CD4-positive, alpha-beta T cell treated with Interleukin-6 at 100 ng/mL for 8 hours (primary cell): ENCODE measurements around the gene RPP25.
"Not testable (repeated sequence)": the region's sequence is repeated elsewhere in the genome, so short reads cannot be mapped to it uniquely, and the experiment has no call there.

Experiments
- DNase-seq: peaks from one replicate; pipeline ENCODE4 v3.0.0-alpha.2; 2020; ENCODE audit warnings: mixed read lengths, low spot score

RPP25 gene

DNA sequence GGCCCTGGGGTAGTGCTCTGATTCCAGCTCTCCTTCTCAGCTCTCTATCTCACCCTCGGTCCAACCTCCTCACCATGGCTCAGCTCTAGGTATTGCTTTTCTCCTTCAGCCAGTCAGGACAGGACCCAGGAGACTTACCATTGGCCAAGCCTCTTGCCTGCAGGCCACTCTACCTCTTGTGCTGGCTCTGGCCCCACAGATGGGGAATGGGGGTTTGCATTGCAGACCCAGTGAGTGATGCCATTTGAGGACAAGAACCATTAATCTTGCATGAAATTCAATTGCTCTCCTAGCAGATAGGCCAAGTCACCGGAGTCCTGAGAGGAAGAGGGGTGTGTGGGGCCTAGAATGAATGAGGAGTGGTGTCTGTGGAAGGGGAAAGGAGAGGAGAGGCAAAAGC lies 6.1 kb upstream of the RPP25 start:
- no peak for DNase-seq

DNA sequence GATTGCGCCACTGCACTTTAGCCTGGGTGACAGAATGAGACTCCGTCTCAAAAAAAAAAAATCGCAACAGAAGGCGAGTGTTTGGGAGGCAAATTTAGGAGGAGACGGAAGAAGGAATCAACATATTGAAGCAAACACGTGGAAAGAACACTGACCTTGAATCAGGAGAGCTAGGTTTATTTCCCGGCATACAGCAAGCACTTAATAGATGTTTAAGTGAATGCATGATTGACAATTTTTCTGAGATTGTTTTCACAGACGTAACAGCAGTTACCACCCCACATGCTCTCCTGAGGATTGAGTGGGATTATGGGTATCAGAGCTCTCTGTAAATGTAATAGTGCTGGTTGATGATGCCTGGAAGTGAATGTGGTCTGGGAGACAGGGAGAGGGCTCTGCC lies 5.6 kb upstream of the RPP25 start:
- DNase-seq = no peak

DNA sequence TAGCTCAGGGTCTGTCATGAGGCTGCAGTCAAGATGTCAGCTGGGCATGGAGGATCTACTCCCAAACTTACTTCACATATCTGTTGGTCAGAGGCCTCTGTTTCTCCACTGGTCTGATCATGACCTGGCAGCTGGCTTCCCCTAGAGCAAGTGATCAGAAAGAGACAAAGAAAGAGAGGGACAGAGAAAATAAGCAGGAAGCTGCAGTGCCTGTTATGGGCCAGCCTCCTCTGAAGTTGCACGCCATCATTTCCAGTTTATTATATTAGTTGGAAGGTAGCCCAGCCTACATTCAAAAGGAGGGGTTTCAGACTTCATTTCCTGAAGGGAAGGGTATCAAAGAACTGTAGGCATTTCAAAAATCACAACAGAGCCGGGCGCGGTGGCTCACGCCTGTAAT lies 5.0 kb upstream of the RPP25 start:
- no peak for DNase-seq

DNA sequence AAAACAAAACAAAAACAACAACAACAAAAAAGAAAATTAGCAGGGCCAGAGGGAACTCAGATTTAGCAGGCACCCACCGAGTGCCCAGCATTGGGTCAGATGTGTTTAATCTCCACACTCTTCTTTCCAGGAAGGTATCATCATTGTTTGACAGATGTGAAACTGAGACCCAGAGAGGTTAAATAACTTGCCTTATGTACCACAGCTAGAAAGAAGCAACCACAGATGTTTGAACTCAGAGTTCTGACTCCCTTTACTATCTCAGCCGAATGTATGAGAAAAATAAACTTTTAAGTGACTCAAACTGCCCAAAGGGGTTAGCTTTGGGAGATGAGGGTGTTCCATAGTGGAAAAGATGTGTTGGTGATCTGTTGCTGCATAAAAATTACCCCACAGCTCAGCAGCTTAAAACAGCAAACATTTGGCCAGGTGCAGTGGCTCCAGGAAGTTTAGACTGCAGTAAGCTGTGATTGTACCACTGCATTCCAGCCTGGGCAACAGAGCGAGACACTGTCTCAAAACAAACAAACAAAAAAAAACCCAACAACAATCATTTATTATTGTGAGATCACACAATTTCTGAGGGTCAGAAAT lies 4.5 kb upstream of the RPP25 start:
- no peak for DNase-seq

DNA sequence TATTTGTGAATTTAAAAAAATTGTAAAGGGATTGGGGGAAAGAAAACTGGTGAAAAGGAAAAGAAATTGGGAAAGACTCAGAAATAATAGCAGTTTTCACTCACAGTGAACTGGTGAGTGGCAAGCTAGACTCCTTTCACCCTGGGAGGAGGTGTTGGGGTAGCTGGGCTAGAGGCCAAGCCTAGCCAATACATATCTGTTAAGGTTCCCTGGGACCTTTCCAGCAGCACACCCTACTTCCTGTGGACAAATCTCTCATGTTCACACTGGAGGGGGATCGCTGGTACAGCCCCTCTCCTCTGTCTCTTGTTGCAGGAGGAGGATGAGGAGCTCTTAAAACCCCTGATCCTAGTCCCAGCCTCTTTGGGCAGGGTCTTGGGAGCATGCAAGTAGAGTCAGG lies 3.7 kb upstream of the RPP25 start:
- DNase-seq = no peak

DNA sequence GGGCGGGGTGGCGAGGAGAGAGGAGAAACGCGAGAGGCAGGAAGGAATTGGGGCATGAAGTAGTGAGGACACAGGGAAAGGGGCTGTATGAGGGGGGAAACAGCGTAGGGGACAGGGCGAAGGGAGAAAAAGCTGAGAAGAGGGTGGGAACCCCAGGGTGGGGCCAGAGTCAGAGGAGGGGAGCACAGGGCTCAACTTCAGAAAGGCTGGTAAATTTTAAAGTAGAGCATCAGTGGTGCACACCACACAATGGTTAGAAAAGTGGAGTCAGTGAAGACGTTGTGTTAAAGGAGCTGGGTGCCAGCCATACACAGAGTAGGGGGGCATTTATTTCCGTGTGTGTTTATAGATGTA lies 3.0 kb upstream of the RPP25 start:
- DNase-seq = no peak

DNA sequence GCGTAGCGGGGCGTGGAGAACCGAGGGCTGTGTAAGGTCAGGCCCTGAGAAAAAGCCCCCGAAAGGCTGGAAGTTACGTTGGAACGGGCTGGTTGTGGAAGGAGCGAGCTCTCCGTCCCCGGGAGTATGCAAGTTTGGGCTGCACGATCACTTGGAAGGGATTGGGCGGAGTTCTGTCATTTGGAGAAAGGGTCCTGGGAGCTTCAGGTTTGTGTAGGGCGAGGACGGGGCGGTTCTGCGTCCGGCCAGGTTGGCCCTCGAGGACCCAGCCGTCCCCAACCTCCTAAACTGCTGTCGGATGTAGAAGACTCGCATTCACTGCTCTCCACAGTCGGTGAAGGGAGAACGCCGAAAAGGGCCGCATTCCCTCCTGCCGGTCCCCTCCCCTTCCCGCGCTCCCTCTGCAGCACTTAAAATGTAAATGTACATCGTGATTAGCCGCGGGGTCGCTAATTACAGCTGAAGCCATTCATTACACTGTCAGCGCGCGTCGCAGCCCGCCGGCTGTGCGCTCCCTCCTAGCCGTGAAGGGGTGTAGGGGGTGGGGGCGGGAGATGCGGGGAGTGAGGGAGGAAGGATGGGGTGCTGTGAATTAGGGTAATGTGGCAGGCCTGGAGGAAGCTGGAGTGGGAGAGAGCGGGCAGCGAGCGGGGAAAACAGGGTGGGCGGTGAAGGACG lies 2.5 kb upstream of the RPP25 start:
- DNase-seq = no peak

DNA sequence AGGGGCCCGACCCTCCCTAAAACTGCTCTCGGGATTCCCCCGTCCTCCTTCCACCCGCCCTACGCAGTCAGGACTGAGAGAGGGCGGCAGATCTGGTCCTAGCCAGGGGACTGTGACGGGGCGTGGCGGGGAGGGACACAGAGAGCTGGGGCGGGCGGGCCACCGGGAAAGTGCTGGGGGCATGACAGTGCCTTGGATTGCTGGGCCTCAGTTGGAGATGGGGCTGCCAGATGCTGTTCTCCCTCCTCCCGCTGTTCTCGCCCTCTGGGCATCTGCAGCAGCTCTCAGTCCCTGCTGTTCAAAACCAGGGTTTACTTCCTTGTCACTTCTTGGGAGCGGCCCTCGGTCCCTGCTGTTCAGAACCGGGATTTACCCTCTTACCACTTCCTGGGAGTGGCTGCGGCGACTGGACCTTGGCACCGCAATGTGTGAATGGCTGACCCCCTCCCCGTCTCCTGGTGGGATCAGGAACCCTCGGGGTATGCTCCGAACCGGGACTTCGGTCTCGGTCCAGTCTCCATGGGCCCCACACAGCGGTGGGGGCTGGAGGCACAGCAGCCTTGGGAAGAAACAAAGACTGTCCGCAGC lies 1.8 kb upstream of the RPP25 start:
- DNase-seq = no peak

DNA sequence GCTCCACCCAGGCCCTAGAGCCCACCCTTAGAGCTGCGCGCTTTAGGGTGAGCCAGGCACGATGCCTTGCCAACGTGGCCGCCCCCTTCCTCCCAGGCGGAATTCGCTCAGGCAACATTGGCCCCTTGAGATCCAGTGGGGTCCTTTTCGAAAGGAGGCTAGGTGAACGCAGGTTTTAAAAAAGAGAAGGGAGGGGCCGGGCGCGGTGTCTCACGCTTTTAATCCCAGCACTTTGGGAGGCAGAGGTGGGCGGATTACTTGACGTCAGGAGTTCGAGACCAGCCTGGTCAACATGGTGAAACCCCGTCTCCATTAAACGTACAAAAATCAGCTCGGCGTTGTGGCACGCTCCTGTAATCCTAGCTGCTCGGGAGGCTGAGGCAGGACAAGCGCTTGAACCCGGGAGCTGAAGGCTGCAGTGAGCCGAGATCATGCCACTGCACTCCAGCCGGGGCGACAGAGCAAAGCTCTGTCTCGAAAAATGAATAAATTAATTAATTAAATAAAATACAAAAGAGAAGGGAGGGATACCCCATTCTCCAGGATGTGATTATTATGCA lies 984 bp upstream of the RPP25 start:
- DNase-seq = no peak

DNA sequence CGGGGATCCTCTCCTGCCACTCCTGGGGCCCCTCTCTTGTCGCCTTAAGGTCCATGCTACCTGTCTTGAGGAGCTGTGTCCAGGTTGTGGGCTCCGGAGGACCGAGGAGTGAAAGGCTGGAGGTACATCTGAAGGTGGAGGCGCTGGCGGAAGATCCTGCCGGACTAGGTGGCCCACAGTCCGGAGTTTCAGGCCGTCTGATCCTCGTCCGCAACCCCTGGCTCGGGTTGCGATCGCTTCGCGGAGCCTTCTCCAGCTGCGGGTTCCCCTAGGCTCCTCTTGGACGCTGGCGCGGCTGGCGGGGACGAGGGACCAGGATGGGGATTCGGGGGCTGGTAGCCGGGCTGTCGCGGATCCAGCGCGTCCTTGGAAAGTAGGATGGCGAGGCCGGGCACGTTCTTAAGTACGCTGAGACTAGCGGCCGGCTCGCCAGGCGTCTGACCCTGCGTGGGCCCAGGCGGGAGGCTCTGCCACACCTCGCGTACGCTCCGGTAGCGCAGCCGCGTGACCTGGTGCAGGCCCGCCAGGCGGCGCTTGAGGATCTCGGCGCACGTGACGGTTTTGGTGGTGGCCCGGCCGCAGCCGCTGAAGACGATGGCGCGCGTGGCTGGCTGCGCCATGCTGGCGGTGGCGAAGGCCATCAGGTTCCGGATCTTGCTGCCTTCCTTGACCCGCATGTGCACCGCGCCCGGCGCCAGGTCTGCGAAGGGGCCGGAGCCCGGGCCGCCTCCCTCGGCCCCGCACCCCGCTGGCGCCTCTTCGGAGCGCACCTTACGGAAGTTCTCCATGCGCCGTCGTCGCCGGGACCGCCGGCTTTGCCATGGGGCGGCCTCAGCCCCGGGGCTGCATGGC lies 550 bp downstream of the RPP25 start:
- DNase-seq = peak; percentile 56

DNA sequence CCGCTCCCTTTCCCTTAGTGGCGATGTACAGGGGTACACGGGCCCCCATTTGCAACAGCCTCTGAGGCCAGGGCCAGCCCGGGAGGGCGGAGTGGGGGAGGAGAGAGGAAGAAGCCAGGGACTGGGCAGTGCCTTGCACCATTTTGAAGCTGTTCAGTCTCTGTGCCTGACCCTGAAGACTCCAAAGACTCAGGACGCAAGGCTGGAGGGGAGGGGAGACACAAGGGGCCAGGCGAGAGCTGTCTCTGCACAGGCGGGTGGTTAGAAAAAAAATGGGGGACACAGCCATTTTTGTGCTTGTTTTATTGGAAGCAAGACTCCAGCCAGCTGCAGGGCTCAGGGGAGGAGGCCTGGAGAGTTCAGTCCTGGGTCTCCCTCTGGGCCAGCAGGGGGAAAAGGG lies 1.6 kb downstream of the RPP25 start:
- DNase-seq = no peak

DNA sequence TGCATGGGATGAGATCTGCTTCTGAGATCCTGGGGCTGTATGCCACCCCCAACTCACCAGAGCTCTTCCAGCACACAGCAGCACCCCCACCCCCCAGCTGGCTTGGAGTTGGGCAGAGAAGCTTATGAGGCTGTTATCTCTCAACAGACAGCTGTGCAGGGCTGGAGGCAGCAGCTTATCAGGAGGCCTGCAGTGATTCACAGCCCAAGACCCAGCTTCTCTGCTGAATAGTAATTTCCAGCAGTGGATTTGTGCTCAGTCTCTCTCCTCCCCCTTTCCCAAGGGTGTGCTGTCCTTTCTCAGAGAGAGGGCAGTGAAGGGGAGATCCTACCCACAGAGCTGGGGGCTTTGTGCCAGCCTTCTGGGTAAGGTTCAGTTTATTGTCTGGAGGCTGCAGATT lies 2.1 kb downstream of the RPP25 start:
- DNase-seq = no peak

DNA sequence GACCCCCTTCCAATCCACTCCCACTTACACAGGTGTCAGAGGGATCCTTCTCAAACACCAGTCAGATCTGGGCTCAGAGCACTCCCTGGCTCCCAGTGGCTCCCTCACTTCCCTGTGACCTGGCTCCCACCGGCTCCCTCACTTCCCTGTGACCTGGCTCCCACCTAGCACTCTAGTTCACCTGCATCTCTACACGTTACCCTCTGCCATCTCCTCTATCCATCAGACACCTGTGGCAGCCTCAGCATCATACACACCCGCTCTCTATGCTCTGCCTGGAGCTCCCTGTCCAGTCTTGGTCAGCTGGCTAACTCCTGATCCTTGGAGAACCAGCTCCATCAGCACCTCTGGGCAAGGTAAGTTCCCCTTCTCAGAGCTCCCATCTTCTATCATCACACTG lies 5.6 kb downstream of the RPP25 start:
- DNase-seq = no peak

DNA sequence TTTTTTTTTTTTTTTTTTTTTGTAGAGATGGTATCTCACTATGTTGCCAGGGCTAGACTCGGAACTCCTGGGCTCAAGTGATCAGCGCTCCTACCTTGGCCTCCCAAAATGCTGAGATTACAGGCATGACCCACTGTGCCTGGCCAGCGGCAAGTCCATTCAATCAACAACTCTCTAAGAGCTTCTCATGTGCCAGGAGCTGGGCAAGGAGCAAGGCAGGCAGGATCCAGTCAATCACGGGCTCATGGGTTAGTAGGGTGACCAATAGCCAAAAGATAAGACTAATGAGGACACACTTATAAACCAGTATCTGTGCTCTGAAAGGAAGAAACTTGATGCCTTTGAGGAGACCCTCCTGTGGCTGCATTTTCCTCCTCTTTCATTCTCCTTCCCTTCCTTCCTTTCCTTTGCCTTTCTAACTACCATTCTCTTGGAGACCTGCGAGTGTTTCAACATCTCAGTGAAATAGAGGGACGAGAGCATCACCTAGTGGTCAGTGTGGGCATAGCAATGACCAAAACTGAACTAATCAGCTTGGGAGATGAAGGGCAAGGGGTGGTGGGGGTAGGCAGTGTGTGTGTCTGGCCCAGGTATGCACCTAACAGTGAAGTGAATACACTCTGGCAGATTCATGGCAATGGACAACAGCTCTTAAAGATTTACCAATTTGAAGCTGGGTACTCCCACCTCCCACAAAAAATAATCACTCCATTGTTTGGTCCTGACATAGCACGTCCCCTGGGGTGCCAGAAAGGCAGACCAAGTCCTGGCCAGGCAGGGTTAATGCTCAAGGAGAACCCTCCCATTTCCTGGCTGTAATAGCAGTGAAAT lies 6.3 kb downstream of the RPP25 start:
- DNase-seq = peak; percentile 74

DNA sequence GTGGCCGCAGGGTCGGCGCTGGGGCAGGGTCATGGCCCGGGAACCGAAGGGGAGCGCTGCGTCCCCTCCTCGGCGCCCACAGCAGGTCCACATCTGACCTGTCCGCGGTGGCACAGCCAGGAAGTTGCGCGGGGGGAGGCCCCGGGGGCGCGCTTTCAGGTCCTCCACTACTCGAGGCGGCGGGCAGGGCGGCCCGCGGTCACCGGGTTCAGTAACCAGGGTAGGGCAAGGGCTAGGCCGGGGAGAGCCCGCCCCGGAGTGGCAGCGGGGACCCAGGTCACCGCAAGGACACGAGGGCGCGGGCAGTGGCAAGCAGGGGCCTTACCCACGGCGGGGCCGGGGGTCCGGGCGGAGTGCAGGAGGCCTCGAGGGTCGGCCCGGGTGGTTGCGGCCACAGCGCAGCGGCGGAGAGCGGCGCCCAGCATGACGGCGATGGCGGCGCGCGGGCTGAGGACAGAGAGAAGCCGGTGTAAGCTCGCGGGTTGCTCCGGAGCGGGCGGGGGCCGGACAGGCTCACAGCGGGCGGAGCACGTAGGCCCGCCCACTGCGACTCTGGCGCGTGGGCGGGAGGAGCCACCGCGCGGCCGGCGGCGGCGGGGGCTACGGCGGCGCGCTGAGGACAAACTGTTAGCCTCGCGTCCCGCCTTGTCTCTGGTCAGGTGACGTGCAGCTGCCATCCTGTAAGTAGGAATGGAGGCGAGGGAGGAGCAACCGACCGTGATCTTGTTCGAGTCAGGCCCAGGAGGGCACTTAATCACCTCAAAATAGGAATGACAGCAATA lies 18.8 kb downstream of the RPP25 start, which contains the start of gene COX5A:
TSS of gene COX5A (minus strand) at position 484 of the 782 bp plus-strand sequence. CDS start at position 425, 59 bp downstream.
- DNase-seq = peak; percentile 91

DNA sequence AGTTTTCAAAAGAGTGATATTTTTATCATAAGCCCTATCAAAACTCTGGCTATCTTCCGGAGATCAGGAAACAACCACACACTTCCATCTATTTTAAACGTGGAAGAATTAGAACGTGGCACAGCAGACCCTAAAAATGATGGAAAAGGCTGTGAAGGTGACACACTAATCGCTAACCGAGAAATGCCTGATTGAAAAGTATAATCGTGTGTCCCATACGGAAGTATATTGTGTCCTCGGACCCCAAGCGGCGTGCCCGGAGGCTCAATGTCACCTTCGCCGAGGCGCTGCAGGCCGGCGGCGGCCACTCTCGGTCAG lies 19.3 kb downstream of the RPP25 start:
- no peak for DNase-seq

DNA sequence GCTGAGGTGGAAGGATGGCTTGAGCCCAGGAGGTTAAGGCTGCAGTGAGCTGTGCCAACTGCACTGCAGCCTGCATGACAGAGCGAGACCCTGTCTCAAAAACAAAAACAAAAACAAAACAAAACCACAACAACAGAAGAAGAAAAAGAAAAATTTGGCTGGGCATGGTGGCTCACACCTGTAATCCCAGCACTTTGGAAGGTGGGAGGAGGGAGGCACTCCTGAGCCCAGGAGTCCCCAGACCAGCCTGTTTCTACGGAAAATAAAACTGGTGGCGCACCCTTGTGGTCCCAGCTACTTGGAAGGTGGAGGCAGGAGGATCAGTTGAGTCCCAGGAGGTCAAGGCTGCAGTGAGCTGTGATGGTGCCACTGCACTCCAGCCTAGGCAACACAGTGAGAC lies 21.4 kb downstream of the RPP25 start:
- DNase-seq = not testable (repeated sequence)

DNA sequence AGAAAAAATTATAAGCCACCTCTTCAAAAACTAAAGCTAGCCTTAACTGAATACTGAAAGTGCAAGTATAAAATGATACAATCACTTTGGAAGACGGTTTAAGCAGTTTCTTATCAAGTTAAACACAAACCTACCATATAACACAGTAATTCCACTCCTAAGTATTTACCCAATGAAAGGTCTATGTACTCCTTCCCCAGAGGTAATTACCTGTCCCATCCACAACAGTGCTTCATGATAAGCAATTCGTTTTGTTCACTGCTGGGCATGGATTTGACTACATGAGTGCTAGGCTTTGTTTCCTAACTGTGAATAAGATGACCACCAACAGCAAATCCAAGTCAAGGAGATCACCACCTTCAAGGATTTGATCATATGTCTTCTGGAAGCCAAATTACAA lies 23.0 kb downstream of the RPP25 start:
- no peak for DNase-seq

DNA sequence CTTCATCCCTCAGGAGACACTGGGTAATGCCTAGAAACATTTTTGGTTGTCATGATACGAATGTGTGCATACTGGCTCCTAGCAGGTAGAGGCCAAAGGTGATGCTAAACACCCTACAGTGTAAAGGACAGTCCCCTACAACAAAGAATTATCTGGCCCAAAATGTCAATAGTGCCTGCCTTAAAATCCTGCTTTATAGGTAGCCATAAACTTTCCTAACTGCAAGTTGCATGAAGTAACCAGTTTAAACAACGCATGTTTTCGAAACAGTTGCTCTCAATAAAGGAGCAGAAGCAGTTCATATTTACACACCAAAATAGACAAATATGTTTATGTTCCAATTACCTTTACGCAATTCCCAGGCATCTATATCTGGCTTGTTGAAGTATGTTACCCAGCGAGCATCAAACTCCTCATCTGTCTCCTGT lies 27.8 kb downstream of the RPP25 start:
- no peak for DNase-seq

DNA sequence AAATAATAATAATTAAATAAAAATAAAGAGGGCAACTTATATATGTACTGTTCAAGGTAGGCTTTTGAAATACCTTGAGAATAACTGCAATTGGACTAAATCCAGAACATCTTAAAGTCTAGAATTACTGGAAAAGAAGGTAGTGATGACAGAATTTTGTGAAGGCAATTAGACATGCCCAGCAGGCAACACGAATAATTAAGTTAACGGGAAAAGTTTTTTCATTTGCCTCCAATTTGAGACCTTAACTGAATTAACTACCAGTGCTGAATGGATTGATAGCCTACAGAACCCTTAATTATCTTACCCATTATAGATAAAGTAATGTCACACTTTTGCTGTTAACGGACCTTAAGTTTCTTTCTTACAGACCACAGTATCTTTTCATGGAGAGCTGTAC lies 32.0 kb downstream of the RPP25 start:
- no peak for DNase-seq

DNA sequence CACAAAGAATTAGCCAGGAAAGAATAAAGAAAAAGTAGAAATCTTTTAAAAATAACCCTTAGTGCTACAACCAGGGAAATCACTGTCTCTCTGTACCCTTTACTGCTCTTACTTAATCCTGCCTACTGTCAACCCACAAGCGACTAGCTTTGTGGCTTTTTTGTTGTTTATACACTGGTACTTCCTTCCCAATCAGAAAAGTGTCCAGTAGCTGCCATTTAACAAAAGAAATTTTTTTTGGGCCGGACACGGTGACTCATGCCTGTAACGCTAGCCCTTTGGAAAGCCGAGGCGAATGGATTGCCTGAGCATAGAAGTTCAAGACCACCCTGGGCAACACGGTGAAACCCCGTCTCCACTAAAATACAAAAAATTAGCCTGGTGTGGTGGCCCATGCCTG lies 36.1 kb downstream of the RPP25 start:
- no peak for DNase-seq
